Gastroesophageal sphincter (tissue), 4 donors: Measurements from ENCODE around the gene SHISA3. TPM values are rescaled to one million over a fixed set of nuclear protein-coding genes. Genes with fewer than 3 reads are reported as not detected.

ENCODE experiments used
- ATAC-seq: fragments of 150-250 bp; one replicate; pipeline ENCODE4 v1.9.1; 2016; ENCODE audit warnings: mild to moderate bottlenecking, moderate library complexity
- H3K27ac ChIP-seq, 4 donors: fragments of 200-600 bp; sonication (generic) in 3 of 4; 1 replicate in 3 of 4; 2 replicates in 1 of 4; pipeline ENCODE4 v1.5.1; 2016 to 2019
- H3K27me3 ChIP-seq: fragments of 200-600 bp; sonication (generic); one replicate; pipeline ENCODE4 v1.5.1; 2019
- H3K36me3 ChIP-seq, 2 donors: fragments of 200-600 bp; sonication (generic); one replicate each; pipeline ENCODE4 v1.5.1; 2019; ENCODE audit warnings: control low read depth in 1 of 2
- H3K4me1 ChIP-seq, 3 donors: fragments of 200-600 bp; sonication (generic); 1 replicate in 2 of 3; 2 replicates in 1 of 3; pipeline ENCODE4 v1.5.1; 2016 to 2019; ENCODE audit warnings: control low read depth in 2 of 3
- H3K4me3 ChIP-seq, 2 donors: fragments of 200-600 bp; sonication (generic); one replicate each; pipeline ENCODE4 v1.5.1; 2019; ENCODE audit warnings: mild to moderate bottlenecking in 1 of 2, moderate library complexity in 1 of 2
- H3K9me3 ChIP-seq, 3 donors: fragments of 200-600 bp; sonication (generic); one replicate each; pipeline ENCODE4 v1.5.1; 2017 to 2019; ENCODE audit warnings: control low read depth in 2 of 3
- EP300 ChIP-seq: sonication (generic); formaldehyde crosslinking; IDR thresholded peaks from one replicate; pipeline ENCODE4 v1.6.1; 2017; ENCODE audit warnings: antibody characterized with exemption, mild to moderate bottlenecking
- POLR2A ChIP-seq, 2 donors: fragments of 450-650 bp; IDR thresholded peaks; one replicate each; pipeline ENCODE4 v1.6.1; 2017; ENCODE audit warnings: antibody characterized with exemption in 2 of 2, mild to moderate bottlenecking in 2 of 2, moderate library complexity in 1 of 2
- POLR2AphosphoS5 ChIP-seq: sonication (generic); formaldehyde crosslinking; IDR thresholded peaks from one replicate; pipeline ENCODE4 v1.6.1; 2017; ENCODE audit warnings: antibody characterized with exemption
- WGBS, 2 donors: methylation state at CpG; one replicate each; pipeline ENCODE4 v1.1.5; 2018; ENCODE audit warnings: low coverage in 1 of 2; 5-methylcytosine and 5-hydroxymethylcytosine counted together
- total RNA-seq, 4 donors: library from RNA; depleted of rRNA; stranded (reverse); fragments of >200 nt; gene quantifications; one replicate each; pipeline ENCODE4 v1.1.0, GENCODE V29; 2016
- TF ChIP-seq, protein P1 (sequence below), 4 experiments: fragments of 200-600 bp in 2 of 4; fragments of 450-650 bp in 2 of 4; sonication (generic) in 1 of 4; IDR thresholded peaks; one replicate each; pipeline ENCODE4 v1.5.1; 2017 to 2019; ENCODE audit warnings: antibody characterized with exemption in 4 of 4, mild to moderate bottlenecking in 2 of 4, moderate library complexity in 2 of 4

SHISA3 gene
- total RNA-seq, 4 donors from 2014 or later: 6.3 to 13.5 (median 9.4) TPM

DNA sequence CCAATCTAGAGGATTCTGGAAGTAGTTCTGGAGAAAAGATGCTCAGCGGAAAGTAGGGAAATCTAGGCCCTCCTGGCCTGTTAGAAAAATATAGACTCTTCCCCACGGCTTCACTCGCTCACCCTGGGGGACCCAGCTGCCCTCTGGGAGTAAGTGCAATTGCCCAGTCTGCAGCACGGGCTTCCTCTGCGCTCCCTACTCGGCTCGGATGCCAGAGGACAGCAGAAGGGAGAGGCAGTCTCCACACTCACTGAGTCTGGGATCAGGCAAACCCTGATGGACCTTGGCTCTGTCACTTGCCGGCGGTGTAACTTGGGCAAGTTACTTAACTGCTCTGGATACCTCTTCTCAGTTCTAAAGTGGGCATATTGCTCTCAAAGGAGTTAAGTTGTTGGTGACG, 2.1 kb downstream of the SHISA3 start:
- TF ChIP-seq POLR2A (IDR thresholded peaks at IDR 0.05) (no peak), POLR2AphosphoS5 (no peak)
- TF ChIP-seq, protein P1, sequence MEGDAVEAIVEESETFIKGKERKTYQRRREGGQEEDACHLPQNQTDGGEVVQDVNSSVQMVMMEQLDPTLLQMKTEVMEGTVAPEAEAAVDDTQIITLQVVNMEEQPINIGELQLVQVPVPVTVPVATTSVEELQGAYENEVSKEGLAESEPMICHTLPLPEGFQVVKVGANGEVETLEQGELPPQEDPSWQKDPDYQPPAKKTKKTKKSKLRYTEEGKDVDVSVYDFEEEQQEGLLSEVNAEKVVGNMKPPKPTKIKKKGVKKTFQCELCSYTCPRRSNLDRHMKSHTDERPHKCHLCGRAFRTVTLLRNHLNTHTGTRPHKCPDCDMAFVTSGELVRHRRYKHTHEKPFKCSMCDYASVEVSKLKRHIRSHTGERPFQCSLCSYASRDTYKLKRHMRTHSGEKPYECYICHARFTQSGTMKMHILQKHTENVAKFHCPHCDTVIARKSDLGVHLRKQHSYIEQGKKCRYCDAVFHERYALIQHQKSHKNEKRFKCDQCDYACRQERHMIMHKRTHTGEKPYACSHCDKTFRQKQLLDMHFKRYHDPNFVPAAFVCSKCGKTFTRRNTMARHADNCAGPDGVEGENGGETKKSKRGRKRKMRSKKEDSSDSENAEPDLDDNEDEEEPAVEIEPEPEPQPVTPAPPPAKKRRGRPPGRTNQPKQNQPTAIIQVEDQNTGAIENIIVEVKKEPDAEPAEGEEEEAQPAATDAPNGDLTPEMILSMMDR (IDR thresholded peaks at IDR 0.05): no peak
- Histone ChIP-seq H3K4me3 (peak overlapping the region; percentile 16 to 52), H3K27me3 (peaks cover 75% of the 10 kb centered on the region), H3K27ac (peak overlapping the region in 3 of 4 donors; percentile 51 to 79 (median 64)), H3K4me1 (peaks cover 0 to 28% (median 0%) of the 10 kb centered on the region in 3 donors), H3K9me3 (no peaks in the 10 kb centered on the region), H3K36me3 (no peaks in the 10 kb centered on the region)
- no peak for ATAC-seq
- 29 to 43% methylated on average over 5 to 10 of the region's 10 CpGs for WGBS, 2 donors

DNA sequence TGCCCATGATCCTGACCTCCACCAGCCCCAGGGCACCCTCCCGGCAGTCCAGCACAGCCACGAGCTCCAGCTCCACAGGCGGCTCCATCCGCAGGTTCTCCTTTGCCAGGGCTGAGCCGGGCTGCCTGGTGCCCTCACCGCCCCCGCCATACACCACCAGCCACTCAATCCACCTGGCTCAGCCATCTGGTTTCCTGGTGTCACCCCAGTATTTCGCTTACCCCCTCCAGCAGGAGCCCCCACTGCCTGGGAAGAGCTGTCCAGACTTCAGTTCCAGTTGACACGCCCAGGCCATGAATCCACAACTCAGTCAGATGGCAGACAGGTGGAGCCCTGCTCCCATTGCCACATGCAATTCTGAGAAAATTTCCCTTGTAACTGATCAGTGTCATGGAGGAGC, 3.9 kb downstream of the SHISA3 start:
- ATAC-seq: no peak
- no peaks in the 10 kb centered on the region for H3K9me3 ChIP-seq
- peak overlapping the region in 1 of 4 donors; percentile 79 for H3K27ac ChIP-seq
- TF ChIP-seq POLR2AphosphoS5 (no peak), EP300 (no peak), POLR2A (IDR thresholded peaks at IDR 0.05) (no peak)
- TF ChIP-seq, protein P1 (IDR thresholded peaks at IDR 0.05): no peak
- peak overlapping the region in 1 of 2 donors; percentile 52 for H3K4me3 ChIP-seq
- H3K36me3 ChIP-seq: no peaks in the 10 kb centered on the region
- H3K27me3 ChIP-seq: peaks cover 66% of the 10 kb centered on the region
- peaks cover 0 to 28% (median 0%) of the 10 kb centered on the region in 3 donors for H3K4me1 ChIP-seq
- no CpG with 5 or more reads among the region's 9 CpGs for WGBS, 2 donors

- ATAC-seq: no peak
- H3K27me3 ChIP-seq: peaks cover 38% of the 10 kb centered on the region
- H3K4me1 ChIP-seq: peaks cover 0 to 1% (median 0%) of the 10 kb centered on the region in 3 donors
- no peak overlapping the region for H3K4me3 ChIP-seq
- no peak for TF ChIP-seq POLR2AphosphoS5
- TF ChIP-seq, protein P1 (IDR thresholded peaks at IDR 0.05): no peak
- TF ChIP-seq POLR2A (IDR thresholded peaks at IDR 0.05): no peak
- no peak for TF ChIP-seq EP300
- H3K36me3 ChIP-seq: peaks cover 0 to 4% of the 10 kb centered on the region in 2 donors
- no peak overlapping the region for H3K27ac ChIP-seq
- H3K9me3 ChIP-seq: no peaks in the 10 kb centered on the region
- 95 to 100% methylated on average over 2 to 5 of the region's 6 CpGs for WGBS, 2 donors
These were observed 6.7 kb downstream of the SHISA3 start for GRCh38 chr4:42404001-42404400.

- WGBS, 2 donors: 63 to 68% methylated on average over 3 of the region's 3 CpGs
These were observed 13.2 kb downstream of the SHISA3 start for GRCh38 chr4:42410446-42410845.

DNA sequence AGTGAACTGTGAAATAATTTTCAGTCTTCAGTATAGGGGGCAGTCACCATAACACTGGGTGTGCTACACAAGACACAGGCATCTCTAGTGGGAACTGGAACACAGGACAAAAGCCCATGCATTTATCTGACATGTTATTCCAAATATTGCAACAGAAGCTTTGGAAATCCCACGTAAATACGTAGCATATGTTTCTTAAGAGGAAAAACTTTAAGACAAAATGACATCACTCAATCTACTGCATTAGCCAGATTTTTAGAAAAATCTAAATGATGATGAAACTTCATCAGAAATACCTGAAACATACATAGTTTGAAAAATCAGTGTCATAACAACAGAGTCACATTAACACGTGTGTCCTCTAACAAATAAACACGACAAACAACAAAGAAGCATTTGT, 14.5 kb downstream of the SHISA3 start:
- H3K27ac ChIP-seq: peak overlapping the region in 3 of 4 donors; percentile 11 to 36 (median 24)
- H3K36me3 ChIP-seq: no peaks in the 10 kb centered on the region
- 65 to 83% methylated on average over 4 of the region's 4 CpGs for whole genome bisulfite sequencing, 2 donors
- H3K4me1 ChIP-seq: peaks cover 0 to 3% (median 0%) of the 10 kb centered on the region in 3 donors
- H3K27me3 ChIP-seq: no peaks in the 10 kb centered on the region
- TF ChIP-seq POLR2A (IDR thresholded peaks at IDR 0.05) (no peak), POLR2AphosphoS5 (no peak), EP300 (no peak)
- TF ChIP-seq, protein P1 (IDR thresholded peaks at IDR 0.05): no peak
- no peak overlapping the region for H3K4me3 ChIP-seq
- no peaks in the 10 kb centered on the region for H3K9me3 ChIP-seq
- no peak for ATAC-seq

More at GRCh38 chr4:42410446-42410845, 13.2 kb downstream of the SHISA3 start:
- H3K27me3 ChIP-seq: no peaks in the 10 kb centered on the region
- ATAC-seq: no peak
- H3K4me1 ChIP-seq: peaks cover 0 to 3% (median 0%) of the 10 kb centered on the region in 3 donors
- H3K4me3 ChIP-seq: no peak overlapping the region
- peak overlapping the region in 1 of 4 donors; percentile 31 for H3K27ac ChIP-seq
- TF ChIP-seq, protein P1 (IDR thresholded peaks at IDR 0.05): no peak
- TF ChIP-seq EP300 (no peak), POLR2A (IDR thresholded peaks at IDR 0.05) (no peak), POLR2AphosphoS5 (no peak)
- H3K9me3 ChIP-seq: no peaks in the 10 kb centered on the region
- peaks cover 0 to 4% of the 10 kb centered on the region in 2 donors for H3K36me3 ChIP-seq
